Ovary (tissue), 9 donors: ENCODE measurements around the gene CEP83. TPM values are rescaled to one million over a fixed set of nuclear protein-coding genes. Genes with fewer than 3 reads are reported as not detected.
"Not testable (repeated sequence)": the region's sequence is repeated elsewhere in the genome, so short reads cannot be mapped to it uniquely, and the experiment has no call there.

Source experiments
- DNase-seq, 5 donors: peaks; one replicate each; pipeline ENCODE4 v3.0.0-alpha.2; 2019 to 2020
- H3K27ac ChIP-seq, 2 donors: fragments of 200-600 bp; one replicate each; pipeline versions ENCODE4 v1.5.1 to v1.8.0; 2019 to 2022
- H3K27me3 ChIP-seq: fragments of 200-600 bp; one replicate; pipeline ENCODE4 v1.8.0; 2022
- H3K36me3 ChIP-seq: fragments of 200-600 bp; sonication (generic); one replicate; pipeline ENCODE4 v1.5.1; 2019
- H3K4me1 ChIP-seq: one replicate; pipeline ENCODE4 v1.8.1; 2013; ENCODE audit warnings: mild to moderate bottlenecking, moderate library complexity; ENCODE audit not compliant: insufficient read depth
- H3K4me3 ChIP-seq: fragments of 200-600 bp; sonication (generic); one replicate; pipeline ENCODE4 v1.5.1; 2017
- H3K9me3 ChIP-seq, 2 donors: fragments of 200-600 bp in 1 of 2; sonication (generic) in 1 of 2; one replicate each; pipeline versions ENCODE4 v1.5.1 to v1.8.1; 2013 to 2019; ENCODE audit warnings: mild to moderate bottlenecking in 1 of 2, moderate library complexity in 1 of 2
- EP300 ChIP-seq: sonication (generic); formaldehyde crosslinking; IDR thresholded peaks from one replicate; pipeline ENCODE4 v1.6.1; 2017; ENCODE audit warnings: antibody characterized with exemption
- POLR2A ChIP-seq: fragments of 450-650 bp; IDR thresholded peaks from one replicate; pipeline ENCODE4 v1.6.1; 2017; ENCODE audit warnings: antibody characterized with exemption, mild to moderate bottlenecking, moderate library complexity
- WGBS, 3 donors: extraction: QIAGEN DNeasy Blood & Tissue Kit in 1 of 3; methylation state at CpG; one replicate each; pipeline versions ENCODE4 v1.1.5 to v1.1.7; 2013 to 2017; 5-methylcytosine and 5-hydroxymethylcytosine counted together
- intact Hi-C, 4 donors: fragments of 100-400 bp; cut with DNase I; formaldehyde crosslinking; loops; one replicate each; pipeline versions ENCODE4 v1.11.0 to v1.15.1; 2022 to 2023
- polyA plus RNA-seq, 2 donors: library from polyadenylated mRNA; stranded (reverse); fragments of 200-250 nt in 1 of 2; fragments of 350-450 nt in 1 of 2; fragmentation: Illumina TruSeq in 1 of 2; extraction: RNeasy Lipid Tissue Mini Kit (QIAGEN cat#74804) in 1 of 2; gene quantifications; one replicate each; pipeline ENCODE4 v1.2.3, GENCODE V29; 2013 to 2014
- total RNA-seq, 7 donors: library from RNA; depleted of rRNA in 2 of 7; stranded (reverse); fragments of >200 nt in 2 of 7; fragmentation: NEBNext Ultra II Directional in 3 of 7; extraction: Animal tissue kit (Norgen Biotek cat#: 25700) in 3 of 7; gene quantifications; one replicate each; pipeline versions ENCODE4 v1.1.0 to v1.2.4, GENCODE V29; 2016 to 2023
- TF ChIP-seq, protein P1 (sequence below), 3 donors: fragments of 450-650 bp in 2 of 3; fragments of 200-600 bp in 1 of 3; IDR thresholded peaks; one replicate each; pipeline versions ENCODE4 v1.5.1 to v1.8.0; 2016 to 2022; ENCODE audit warnings: antibody characterized with exemption in 3 of 3, mild to moderate bottlenecking in 1 of 3
- donor health status: DM: no; HTN: no; CAD: no; lungs with moderate emphysema.
- donor health status: DM: no; HTN: no; CAD: no.
- donor health status: Bipolar disorder and iron deficiency.
- donor health status: DM: yes; HTN: yes; CAD: no.
- donor health status: DM: no; HTN: no; CAD: no.
- donor health status: DM: yes; HTN: yes; CAD: no.

The CEP83 gene
- total and polyA plus RNA-seq, 9 donors = 5.5 to 47.6 (median 17.3) TPM

DNA sequence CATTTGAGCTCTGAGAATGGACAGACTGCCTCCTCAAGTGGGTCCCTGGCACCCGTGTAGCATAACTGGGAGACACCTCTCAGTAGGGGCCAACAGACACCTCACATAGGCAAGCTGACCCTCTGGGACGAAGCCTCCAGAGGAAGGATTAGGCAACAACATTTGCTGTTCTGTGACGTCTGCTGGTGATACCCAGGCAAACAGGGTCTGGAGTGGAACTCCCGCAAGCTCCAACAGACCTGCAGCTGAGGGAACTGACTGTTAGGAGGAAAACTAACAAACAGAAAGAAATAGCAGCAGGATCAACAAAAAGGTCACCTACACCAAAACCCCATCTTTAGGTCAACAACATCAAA, 69.6 kb downstream of the CEP83 start:
- intact Hi-C loops = no loop called here
- 88 to 98% (median 96%) methylated on average over 4 of the region's 4 CpGs for WGBS, 3 donors

DNA sequence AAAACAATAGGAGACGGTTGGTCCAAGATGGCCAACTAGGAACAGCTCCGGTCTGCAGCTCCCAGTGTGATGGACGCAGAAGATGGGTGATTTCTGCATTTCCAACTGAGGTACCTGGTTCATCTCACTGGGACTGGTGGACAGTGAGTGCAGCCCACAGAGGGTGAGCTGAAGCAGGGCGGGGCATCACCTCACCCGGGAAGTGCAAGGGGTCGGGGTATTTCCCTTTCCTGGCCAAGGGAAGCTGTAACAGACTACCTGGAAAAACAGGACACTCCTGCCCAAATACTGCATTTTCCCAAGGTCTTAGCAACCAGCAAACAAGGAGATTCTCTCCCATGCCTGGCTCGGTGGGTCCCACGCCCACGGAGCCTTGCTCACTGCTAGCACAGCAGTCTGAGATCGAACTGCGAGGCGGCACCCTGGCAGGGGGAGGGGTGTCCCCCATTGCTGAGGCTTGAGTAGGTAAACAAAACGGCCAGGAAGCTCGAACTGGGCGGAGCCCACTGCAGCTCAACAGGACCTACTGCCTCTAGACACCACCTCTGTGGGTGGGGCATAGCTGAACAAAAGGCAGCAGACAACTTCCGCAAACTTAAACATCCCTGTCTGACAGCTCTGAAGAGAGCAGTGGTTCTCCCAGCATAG, 70.1 kb downstream of the CEP83 start:
- H3K4me1 ChIP-seq, DNase-seq, H3K4me3 ChIP-seq, intact Hi-C loops, H3K9me3 ChIP-seq, H3K36me3 ChIP-seq, H3K27ac ChIP-seq, H3K27me3 ChIP-seq: not testable (repeated sequence)
- WGBS, 3 donors = 87 to 95% (median 90%) methylated on average over 16 of the region's 16 CpGs

More for the DNA sequence above, 69.6 kb downstream of the CEP83 start:
- Histone ChIP-seq H3K27me3 (no peaks in the 10 kb centered on the region), H3K36me3 (no peaks in the 10 kb centered on the region), H3K4me3 (no peak overlapping the region), H3K27ac (no peak overlapping the region), H3K4me1 (peaks cover 2% of the 10 kb centered on the region), H3K9me3 (no peaks in the 10 kb centered on the region)
- TF ChIP-seq, protein P1, sequence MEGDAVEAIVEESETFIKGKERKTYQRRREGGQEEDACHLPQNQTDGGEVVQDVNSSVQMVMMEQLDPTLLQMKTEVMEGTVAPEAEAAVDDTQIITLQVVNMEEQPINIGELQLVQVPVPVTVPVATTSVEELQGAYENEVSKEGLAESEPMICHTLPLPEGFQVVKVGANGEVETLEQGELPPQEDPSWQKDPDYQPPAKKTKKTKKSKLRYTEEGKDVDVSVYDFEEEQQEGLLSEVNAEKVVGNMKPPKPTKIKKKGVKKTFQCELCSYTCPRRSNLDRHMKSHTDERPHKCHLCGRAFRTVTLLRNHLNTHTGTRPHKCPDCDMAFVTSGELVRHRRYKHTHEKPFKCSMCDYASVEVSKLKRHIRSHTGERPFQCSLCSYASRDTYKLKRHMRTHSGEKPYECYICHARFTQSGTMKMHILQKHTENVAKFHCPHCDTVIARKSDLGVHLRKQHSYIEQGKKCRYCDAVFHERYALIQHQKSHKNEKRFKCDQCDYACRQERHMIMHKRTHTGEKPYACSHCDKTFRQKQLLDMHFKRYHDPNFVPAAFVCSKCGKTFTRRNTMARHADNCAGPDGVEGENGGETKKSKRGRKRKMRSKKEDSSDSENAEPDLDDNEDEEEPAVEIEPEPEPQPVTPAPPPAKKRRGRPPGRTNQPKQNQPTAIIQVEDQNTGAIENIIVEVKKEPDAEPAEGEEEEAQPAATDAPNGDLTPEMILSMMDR (IDR thresholded peaks at IDR 0.05) = no peak
- TF ChIP-seq POLR2A (no peak), EP300 (no peak)
- DNase-seq = no peak

DNA sequence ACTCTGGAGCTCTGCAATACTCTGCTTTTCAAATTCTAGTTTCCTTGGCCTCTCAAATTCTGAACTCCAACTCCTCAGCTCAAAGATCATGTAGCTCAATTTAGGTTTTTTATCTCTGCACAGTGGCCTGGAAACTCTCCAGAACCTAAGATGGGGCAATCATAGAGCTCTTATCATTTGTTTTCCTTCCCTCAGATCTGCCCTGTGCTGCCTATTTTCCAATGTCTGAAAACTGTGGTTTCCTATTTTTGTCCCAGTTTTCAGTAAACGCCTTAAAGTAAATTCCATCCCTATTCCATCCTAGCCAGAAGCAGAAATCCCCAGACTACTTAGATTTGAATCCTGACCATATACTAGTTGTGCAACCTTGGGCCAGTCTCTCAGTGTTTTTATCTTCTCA, 73.2 kb downstream of the CEP83 start:
- Histone ChIP-seq H3K4me1 (peaks cover 2% of the 10 kb centered on the region), H3K9me3 (no peaks in the 10 kb centered on the region), H3K27me3 (no peaks in the 10 kb centered on the region), H3K4me3 (no peak overlapping the region), H3K36me3 (no peaks in the 10 kb centered on the region), H3K27ac (no peak overlapping the region)
- DNase-seq = peak in 2 of 5 donors; percentile 25 to 42
- 3 to 27% (median 21%) methylated on average over 1 of the region's 1 CpG for WGBS, 3 donors
- intact Hi-C loops = no loop called here
- TF ChIP-seq POLR2A (no peak), EP300 (no peak)
- TF ChIP-seq, protein P1 (IDR thresholded peaks at IDR 0.05) = no peak

DNA sequence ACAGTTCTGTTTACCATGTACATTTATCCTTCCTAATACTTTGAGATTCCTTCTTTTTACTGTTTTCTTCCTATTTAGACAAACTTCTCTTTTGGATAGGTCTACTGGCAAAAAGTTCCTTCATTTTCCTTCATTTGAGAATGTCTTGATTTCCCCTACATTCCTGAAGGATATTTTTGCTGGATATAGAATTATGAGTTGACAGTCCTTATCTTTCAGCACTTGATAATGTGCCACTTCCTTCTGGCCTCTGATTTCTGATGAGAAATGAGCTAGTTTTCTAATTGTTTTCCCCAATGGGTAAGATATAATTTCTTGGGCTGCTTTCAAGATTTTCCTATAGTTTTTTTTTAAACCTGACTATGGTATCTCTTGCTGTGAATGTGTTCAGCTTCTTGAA, 75.6 kb downstream of the CEP83 start:
- TF ChIP-seq EP300 = no peak
- TF ChIP-seq, protein P1 (IDR thresholded peaks at IDR 0.05) = no peak
- TF ChIP-seq POLR2A = no peak
- Histone ChIP-seq H3K4me3 (no peak overlapping the region), H3K27me3 (no peaks in the 10 kb centered on the region), H3K36me3 (no peaks in the 10 kb centered on the region), H3K27ac (no peak overlapping the region), H3K9me3 (no peaks in the 10 kb centered on the region), H3K4me1 (peaks cover 2% of the 10 kb centered on the region)
- DNase-seq = no peak
- intact Hi-C loops = no loop called here

DNA sequence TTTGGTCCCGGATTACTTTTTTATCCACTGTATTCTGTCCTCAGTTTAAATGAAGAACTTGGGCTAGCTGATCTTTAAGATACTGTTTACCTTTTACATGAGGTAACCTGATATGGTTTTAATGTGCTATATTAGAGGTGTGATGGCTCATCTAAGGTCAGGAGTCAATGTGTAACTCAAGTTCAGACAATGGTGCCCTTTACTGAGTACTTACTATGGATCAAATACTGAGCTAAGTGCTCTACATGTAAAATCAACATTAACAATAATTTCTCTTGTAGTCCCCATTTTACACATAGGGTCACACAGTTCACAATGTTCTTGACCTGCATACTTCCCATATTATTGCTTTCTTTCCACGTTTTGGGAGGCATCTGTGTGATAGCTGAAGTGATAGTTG, 79.2 kb downstream of the CEP83 start:
- 38 to 52% (median 52%) methylated on average over 2 of the region's 2 CpGs for WGBS, 3 donors
- Histone ChIP-seq H3K36me3 (no peaks in the 10 kb centered on the region), H3K27ac (no peak overlapping the region), H3K4me1 (no peaks in the 10 kb centered on the region), H3K9me3 (no peaks in the 10 kb centered on the region), H3K27me3 (no peaks in the 10 kb centered on the region), H3K4me3 (no peak overlapping the region)
- intact Hi-C loops = no loop called here
- DNase-seq = no peak
- TF ChIP-seq EP300 = no peak
- TF ChIP-seq POLR2A = no peak
- TF ChIP-seq, protein P1 (IDR thresholded peaks at IDR 0.05) = no peak
